ENCODE data around the gene SYF2. TPM values are rescaled to one million over a fixed set of nuclear protein-coding genes. Genes with fewer than 3 reads are reported as not detected.

SYF2 gene
- total and polyA plus RNA-seq, 2 of the 4 experiments (the other 2 are of a cell fraction) = 8.6 to 19.5 TPM

GRCh38 chr1:25205786-25206185, 26.5 kb downstream of the SYF2 start:
- Histone ChIP-seq H2BK20ac (ENCODE audit: low read depth, low read length) (no peak overlapping the region), H2BK15ac (ENCODE audit: low read depth, low read length) (no peak overlapping the region), H3K14ac (replicated peaks; ENCODE audit: low read depth, low read length) (no peak overlapping the region), H3K4ac (ENCODE audit: low read depth, low read length) (no peak overlapping the region), H3K79me1 (ENCODE audit: low read depth in 1 of 2, low read length in 2 of 2) (no peaks in the 10 kb centered on the region), H3K18ac (ENCODE audit: low read depth, low read length) (no peak overlapping the region), H2BK120ac (ENCODE audit: low read depth, low read length) (no peak overlapping the region), H3K36me3 (ENCODE audit: control insufficient read depth, insufficient read depth, low read length) (no peaks in the 10 kb centered on the region), H3K27me3 (ENCODE audit: control insufficient read depth, insufficient read depth, low read length) (peaks cover 44% of the 10 kb centered on the region), H3K4me1 (ENCODE audit: control insufficient read depth, insufficient read depth, low read length) (no peaks in the 10 kb centered on the region), H3K9me3 (ENCODE audit: control insufficient read depth, insufficient read depth, low read length) (no peaks in the 10 kb centered on the region), H4K20me1 (ENCODE audit: insufficient read depth, low read length) (no peaks in the 10 kb centered on the region), H3K4me2 (ENCODE audit: low read depth, low read length) (no peak overlapping the region), H2AFZ (replicated peaks; ENCODE audit: low read length, poor library complexity) (no peak overlapping the region), H2AK5ac (ENCODE audit: low read depth, low read length) (no peak overlapping the region), H4K91ac (ENCODE audit: insufficient read depth, low read depth, low read length) (no peak overlapping the region), H3K9me1 (ENCODE audit: insufficient read depth, low read length) (no peaks in the 10 kb centered on the region), H3K56ac (ENCODE audit: extremely low read depth, insufficient read depth, low read length) (no peak overlapping the region), H3K4me3 (ENCODE audit: insufficient read depth, low read depth, low read length) (no peak overlapping the region), H3K27ac (ENCODE audit: insufficient read depth, low read length) (no peak overlapping the region), H4K8ac (ENCODE audit: low read depth in 2 of 2, low read length in 2 of 2) (no peak overlapping the region), H3K23ac (ENCODE audit: low read depth, low read length) (no peak overlapping the region), H2AK9ac (replicated peaks; ENCODE audit: low read depth, low read length, poor library complexity) (no peak overlapping the region), H2BK5ac (ENCODE audit: low read depth, low read length, poor library complexity, severe bottlenecking) (no peak overlapping the region), H4K5ac (ENCODE audit: low read depth, low read length) (no peak overlapping the region), H3K9ac (ENCODE audit: low read depth, low read length) (no peak overlapping the region)
- dilution Hi-C loops (cut with HindIII; ENCODE audit: low sequenced_read_pairs, unreplicated experiment) = loop anchor here (25.0 kb wide), 1 partner anchor 543 kb away; no protein-coding TSS in a partner anchor
- POLR2A ChIA-PET (ENCODE audit: unreplicated experiment) = no interaction called here
- CTCF ChIA-PET = interaction anchor here (1.0 kb wide), 1 partner anchor 58 kb away, joined by 3 read pairs; no protein-coding TSS in a partner anchor
- WGBS, 2 experiments (ENCODE audit: extremely low coverage in 2 of 2, insufficient read length in 1 of 2) = 29% methylated on average over 3 of the region's 5 CpGs; no CpG with 5 or more reads in 1 of the 2 experiments
- intact Hi-C loops (cut with micrococcal nuclease) = loop anchor here (1.0 to 2.0 kb wide), 3 partner anchors 168 to 357 kb away; no protein-coding TSS in a partner anchor
- no peak for DNase-seq
- no peak for ATAC-seq (ENCODE audit: low read depth)
- no peak for TF ChIP-seq RFX5 (IDR thresholded peaks at IDR 0.05; ENCODE audit: low read depth, low read length)
- no peak for TF ChIP-seq BHLHE40 (IDR thresholded peaks at IDR 0.05; ENCODE audit: low read depth, low read length)
- TF ChIP-seq CHD1 (IDR thresholded peaks at IDR 0.05; ENCODE audit: low read depth, low read length) = no peak
- no peak for TF ChIP-seq FOS (IDR thresholded peaks at IDR 0.05; ENCODE audit: low read depth, low read length)
- no peak for TF ChIP-seq CTCF (conservative IDR thresholded peaks at IDR 0.05; ENCODE audit: low read depth, low read length)
- TF ChIP-seq SMC3 (IDR thresholded peaks at IDR 0.05; ENCODE audit: low read depth, low read length) = no peak
- TF ChIP-seq NFE2L2 (IDR thresholded peaks at IDR 0.05; ENCODE audit: low read depth, low read length) = no peak
- no peak for TF ChIP-seq CEBPB (IDR thresholded peaks at IDR 0.05; ENCODE audit: low read depth, low read length)
- in situ Hi-C loops (cut with MboI; ENCODE audit: low sequenced_read_pairs) = loop anchor here (10.0 kb wide), 3 partner anchors 271 to 541 kb away; partner anchors contain the start of gene RUNX3
- BruUV-seq (replicated peaks) = no TSS peak
